CD8-positive, alpha-beta memory T cell (primary cell): ENCODE results near the gene TENM3. TPM values are rescaled to one million over a fixed set of nuclear protein-coding genes. Genes with fewer than 3 reads are reported as not detected.

Experiments
- CTCF ChIA-PET: fragments of 350-600 bp; sonication (Branson Sonifier 250); formaldehyde crosslinking; loops from one replicate; lab custom pipeline; 2021; ENCODE audit warnings: antibody characterized with exemption; lab: Charles Lee
- POLR2A ChIA-PET: fragments of 350-600 bp; sonication (Branson Sonifier 250); formaldehyde crosslinking; loops from one replicate; lab custom pipeline; 2021; ENCODE audit warnings: antibody characterized with exemption; lab: Charles Lee
- DNase-seq, 5 donors: peaks; one replicate each; pipeline versions ENCODE4 v3.0.0 to v3.0.0-alpha.2; 2020 to 2022; ENCODE audit warnings: mixed read lengths in 1 of 5
- H3K27ac ChIP-seq: one replicate; pipeline ENCODE4 v1.7.0; 2013; ENCODE audit warnings: low read depth, mild to moderate bottlenecking, low read length, moderate library complexity
- H3K27me3 ChIP-seq: 2 replicates; pipeline ENCODE4 v1.7.0; 2013; ENCODE audit warnings: low read length, mild to moderate bottlenecking; ENCODE audit not compliant: insufficient read depth, poor library complexity, severe bottlenecking
- H3K36me3 ChIP-seq: 2 replicates; pipeline ENCODE4 v1.7.0; 2013; ENCODE audit warnings: mild to moderate bottlenecking, low read length, moderate library complexity; ENCODE audit not compliant: insufficient read depth
- H3K4me1 ChIP-seq: 2 replicates; pipeline ENCODE4 v1.7.0; 2013; ENCODE audit warnings: mild to moderate bottlenecking, low read length, moderate library complexity; ENCODE audit not compliant: insufficient read depth
- H3K4me3 ChIP-seq: 2 replicates; pipeline ENCODE4 v1.7.0; 2013; ENCODE audit warnings: mild to moderate bottlenecking, low read length
- H3K9me3 ChIP-seq: 2 replicates; pipeline ENCODE4 v1.7.0; 2013; ENCODE audit warnings: mild to moderate bottlenecking, low read length
- H3K27ac Mint-ChIP-seq, 8 donors: one replicate each; pipeline ENCODE4 v1.8.0; 2020 to 2021; ENCODE audit warnings: mixed read lengths in 8 of 8, mild to moderate bottlenecking in 6 of 8, inconsistent platforms in 3 of 8, moderate library complexity in 3 of 8
- H3K27me3 Mint-ChIP-seq, 2 donors: one replicate each; pipeline ENCODE4 v1.8.0; 2020 to 2021; ENCODE audit warnings: mixed read lengths in 2 of 2, mild to moderate bottlenecking in 1 of 2, moderate library complexity in 1 of 2
- H3K36me3 Mint-ChIP-seq, 3 donors: one replicate each; pipeline ENCODE4 v1.8.0; 2020 to 2021; ENCODE audit warnings: mixed read lengths in 3 of 3, inconsistent platforms in 1 of 3, mild to moderate bottlenecking in 1 of 3
- H3K4me1 Mint-ChIP-seq, 3 donors: one replicate each; pipeline ENCODE4 v1.8.0; 2020 to 2021; ENCODE audit warnings: mixed read lengths in 3 of 3, inconsistent platforms in 1 of 3, mild to moderate bottlenecking in 1 of 3
- H3K4me3 Mint-ChIP-seq, 7 donors: one replicate each; pipeline ENCODE4 v1.8.0; 2020 to 2021; ENCODE audit warnings: mixed read lengths in 7 of 7, mild to moderate bottlenecking in 6 of 7, moderate library complexity in 4 of 7, inconsistent platforms in 2 of 7
- H3K9me3 Mint-ChIP-seq, 5 donors: one replicate each; pipeline ENCODE4 v1.8.0; 2020 to 2022; ENCODE audit warnings: mixed read lengths in 5 of 5, mild to moderate bottlenecking in 3 of 5, moderate library complexity in 2 of 5, inconsistent platforms in 1 of 5
- polyA plus RNA-seq: library from polyadenylated mRNA; unstranded; fragments of 300-500 nt; fragmentation: Illumina TruSeq; gene quantifications from one replicate; pipeline ENCODE4 v1.2.3, GENCODE V29; 2021
- total RNA-seq, 2 experiments: library from RNA; stranded (reverse); gene quantifications; one replicate each; pipeline ENCODE4 v1.2.3, GENCODE V29; 2021

TENM3 gene
- total and polyA plus RNA-seq, 3 experiments from 2014 or later: not detected

DNA sequence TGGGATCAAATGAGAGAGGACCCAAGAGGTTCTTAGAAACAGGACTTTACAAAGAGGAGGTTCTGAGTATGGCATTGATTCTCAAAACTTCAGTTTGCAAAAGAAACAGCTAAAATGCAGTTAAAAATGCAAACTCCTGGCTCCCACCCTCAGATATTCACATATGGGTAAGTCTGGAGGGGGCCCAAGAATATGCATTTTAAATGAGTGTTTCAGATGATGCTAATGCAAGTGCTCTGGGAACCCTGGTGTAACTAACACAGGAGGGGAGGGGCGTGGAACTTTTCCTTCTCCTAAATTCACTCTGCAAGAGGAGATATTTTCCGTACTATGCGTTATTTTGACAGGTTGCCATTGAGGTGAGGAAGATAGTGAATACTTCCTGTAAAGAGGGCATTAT lies 168.2 kb downstream of the TENM3 start:
- Histone ChIP-seq H3K4me1 (no peaks in the 10 kb centered on the region), H3K27ac (no peak overlapping the region), H3K4me3 (no peak overlapping the region), H3K27me3 (no peaks in the 10 kb centered on the region), H3K36me3 (no peaks in the 10 kb centered on the region), H3K9me3 (no peaks in the 10 kb centered on the region)
- Mint-ChIP-seq H3K27me3 (no peaks in the 10 kb centered on the region), H3K9me3 (peaks cover 4 to 12% (median 5%) of the 10 kb centered on the region in 5 donors), H3K4me1 (no peaks in the 10 kb centered on the region), H3K27ac (no peak overlapping the region), H3K4me3 (no peak overlapping the region), H3K36me3 (no peaks in the 10 kb centered on the region)
- CTCF ChIA-PET: no interaction called here
- DNase-seq: no peak
- POLR2A ChIA-PET: no interaction called here

DNA sequence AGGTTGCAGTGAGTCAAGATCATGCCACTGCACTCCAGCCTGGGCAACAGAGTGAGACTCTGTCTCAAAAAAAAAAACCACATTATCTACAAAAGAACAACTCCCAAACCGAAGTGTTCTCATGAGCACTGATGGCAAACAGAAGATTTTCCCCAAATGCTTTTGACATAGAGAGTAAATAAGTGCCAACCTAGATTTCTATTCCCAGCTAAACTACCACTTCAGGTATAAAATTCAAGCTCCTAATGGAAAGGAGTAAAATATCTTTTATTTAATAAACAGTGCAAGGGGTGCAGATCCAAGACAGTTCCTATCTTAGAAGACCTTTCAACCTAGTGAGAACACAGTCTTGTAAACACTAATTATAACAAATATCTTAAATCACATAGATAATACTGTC lies 170.3 kb downstream of the TENM3 start:
- no peak for DNase-seq
- H3K4me1 Mint-ChIP-seq: no peaks in the 10 kb centered on the region
- H3K9me3 Mint-ChIP-seq: peaks cover 5 to 12% (median 9%) of the 10 kb centered on the region in 5 donors
- H3K27me3 Mint-ChIP-seq: no peaks in the 10 kb centered on the region
- Histone ChIP-seq H3K27ac (no peak overlapping the region), H3K9me3 (no peaks in the 10 kb centered on the region), H3K4me3 (no peak overlapping the region), H3K4me1 (no peaks in the 10 kb centered on the region), H3K36me3 (no peaks in the 10 kb centered on the region), H3K27me3 (no peaks in the 10 kb centered on the region)
- no peak overlapping the region for H3K27ac Mint-ChIP-seq
- ChIA-PET POLR2A (no interaction called here), CTCF (no interaction called here)
- no peak overlapping the region for H3K4me3 Mint-ChIP-seq
- no peaks in the 10 kb centered on the region for H3K36me3 Mint-ChIP-seq

GRCh38 chr4:182415116-182415515 lies 171.9 kb downstream of the TENM3 start:
- H3K4me3 Mint-ChIP-seq: no peak overlapping the region

GRCh38 chr4:182416067-182416466 lies 172.9 kb downstream of the TENM3 start:
- H3K27me3 ChIP-seq: no peaks in the 10 kb centered on the region
- Mint-ChIP-seq H3K4me1 (no peaks in the 10 kb centered on the region), H3K9me3 (peaks cover 5 to 16% (median 11%) of the 10 kb centered on the region in 5 donors), H3K4me3 (no peak overlapping the region), H3K36me3 (no peaks in the 10 kb centered on the region), H3K27me3 (no peaks in the 10 kb centered on the region), H3K27ac (no peak overlapping the region)
- no peak for DNase-seq
- CTCF ChIA-PET: no interaction called here
- no peaks in the 10 kb centered on the region for H3K36me3 ChIP-seq
- H3K4me1 ChIP-seq: no peaks in the 10 kb centered on the region
- no peaks in the 10 kb centered on the region for H3K9me3 ChIP-seq
- POLR2A ChIA-PET: no interaction called here
- no peak overlapping the region for H3K4me3 ChIP-seq
- no peak overlapping the region for H3K27ac ChIP-seq

More at GRCh38 chr4:182415116-182415515, 171.9 kb downstream of the TENM3 start:
- DNase-seq: no peak
- Histone ChIP-seq H3K27ac (no peak overlapping the region), H3K36me3 (no peaks in the 10 kb centered on the region), H3K4me1 (no peaks in the 10 kb centered on the region), H3K9me3 (no peaks in the 10 kb centered on the region), H3K4me3 (no peak overlapping the region), H3K27me3 (no peaks in the 10 kb centered on the region)
- Mint-ChIP-seq H3K36me3 (no peaks in the 10 kb centered on the region), H3K27ac (no peak overlapping the region), H3K4me1 (no peaks in the 10 kb centered on the region), H3K9me3 (peaks cover 5 to 14% (median 10%) of the 10 kb centered on the region in 5 donors), H3K27me3 (no peaks in the 10 kb centered on the region)
- ChIA-PET POLR2A (no interaction called here), CTCF (no interaction called here)

DNA sequence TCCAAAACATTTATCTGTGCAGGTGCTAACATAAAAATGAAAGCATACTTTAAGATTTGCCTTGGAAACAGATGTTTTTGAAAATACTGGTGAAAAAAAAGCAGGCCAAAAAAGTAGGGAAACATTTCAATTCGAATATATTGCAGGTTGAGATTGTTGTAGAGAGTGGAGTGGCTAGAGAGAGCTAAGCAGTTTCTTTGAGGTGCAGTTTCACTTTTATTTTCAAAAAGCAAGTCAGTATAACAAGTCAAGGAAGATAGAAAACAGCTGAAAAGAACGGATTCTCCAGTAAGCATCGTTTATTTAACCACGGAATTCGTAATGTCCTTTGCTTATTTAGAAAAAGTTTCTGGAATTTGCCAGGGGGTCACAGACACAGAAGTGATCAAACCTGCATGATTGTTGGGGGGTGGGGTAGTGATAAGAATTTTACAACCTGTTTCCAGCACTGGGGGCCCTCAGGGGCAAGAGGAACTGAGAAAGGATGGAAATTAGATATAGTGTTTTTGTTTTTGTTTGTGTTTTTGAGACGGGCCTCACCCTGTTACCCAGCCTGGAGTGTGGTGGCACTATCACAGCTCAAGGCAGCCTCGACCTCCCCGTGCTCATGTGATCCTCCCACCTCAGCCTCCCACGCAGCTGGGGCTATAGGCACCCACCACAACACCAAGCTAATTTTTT lies 175.0 kb downstream of the TENM3 start:
- H3K4me3 Mint-ChIP-seq: no peak overlapping the region
- no peak overlapping the region for H3K27ac ChIP-seq
- no peak overlapping the region for H3K27ac Mint-ChIP-seq
- H3K27me3 Mint-ChIP-seq: no peaks in the 10 kb centered on the region
- no peaks in the 10 kb centered on the region for H3K4me1 ChIP-seq
- no peaks in the 10 kb centered on the region for H3K9me3 ChIP-seq
- H3K4me3 ChIP-seq: no peak overlapping the region
- peaks cover 0 to 16% (median 4%) of the 10 kb centered on the region in 5 donors for H3K9me3 Mint-ChIP-seq
- H3K36me3 Mint-ChIP-seq: no peaks in the 10 kb centered on the region
- CTCF ChIA-PET: no interaction called here
- H3K36me3 ChIP-seq: no peaks in the 10 kb centered on the region
- H3K27me3 ChIP-seq: no peaks in the 10 kb centered on the region
- POLR2A ChIA-PET: no interaction called here
- no peak for DNase-seq
- H3K4me1 Mint-ChIP-seq: no peaks in the 10 kb centered on the region

- Histone ChIP-seq H3K4me1 (no peaks in the 10 kb centered on the region), H3K36me3 (no peaks in the 10 kb centered on the region), H3K9me3 (no peaks in the 10 kb centered on the region), H3K4me3 (no peak overlapping the region), H3K27me3 (no peaks in the 10 kb centered on the region), H3K27ac (no peak overlapping the region)
- ChIA-PET CTCF (no interaction called here), POLR2A (no interaction called here)
- H3K27ac Mint-ChIP-seq: no peak overlapping the region
- H3K36me3 Mint-ChIP-seq: no peaks in the 10 kb centered on the region
- peaks cover 0 to 7% (median 4%) of the 10 kb centered on the region in 5 donors for H3K9me3 Mint-ChIP-seq
- no peak overlapping the region for H3K4me3 Mint-ChIP-seq
- no peaks in the 10 kb centered on the region for H3K4me1 Mint-ChIP-seq
- DNase-seq: no peak
- no peaks in the 10 kb centered on the region for H3K27me3 Mint-ChIP-seq
Measured at GRCh38 chr4:182420189-182420588, 177.0 kb downstream of the TENM3 start.

GRCh38 chr4:182421753-182422152 lies 178.6 kb downstream of the TENM3 start:
- no peaks in the 10 kb centered on the region for H3K4me1 ChIP-seq

DNA sequence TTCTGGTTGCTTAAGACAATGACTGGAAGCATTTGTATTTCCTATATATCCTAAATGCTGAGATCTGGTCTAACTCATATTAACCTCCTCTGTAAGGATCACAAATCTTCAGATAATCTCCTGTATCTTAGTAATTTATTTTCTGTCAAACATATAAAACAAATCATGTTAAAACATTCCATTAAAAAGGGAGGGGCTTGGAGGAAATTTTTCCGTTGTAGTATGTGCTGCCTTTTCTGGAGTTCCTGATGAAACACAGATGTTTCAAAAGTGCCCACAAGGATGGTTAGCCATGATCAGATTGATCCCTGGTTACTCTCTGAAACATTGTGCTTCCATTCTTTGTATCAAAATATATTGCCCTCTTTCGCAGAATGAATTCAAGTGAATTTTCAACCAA lies 182.1 kb downstream of the TENM3 start:
- Mint-ChIP-seq H3K27me3 (peaks cover 0 to 4% of the 10 kb centered on the region in 2 donors), H3K4me1 (no peaks in the 10 kb centered on the region), H3K9me3 (peaks cover 0 to 4% (median 2%) of the 10 kb centered on the region in 5 donors), H3K27ac (no peak overlapping the region), H3K36me3 (no peaks in the 10 kb centered on the region), H3K4me3 (no peak overlapping the region)
- H3K27ac ChIP-seq: no peak overlapping the region
- POLR2A ChIA-PET: no interaction called here
- no peak overlapping the region for H3K4me3 ChIP-seq
- CTCF ChIA-PET: no interaction called here
- H3K27me3 ChIP-seq: no peaks in the 10 kb centered on the region
- no peaks in the 10 kb centered on the region for H3K36me3 ChIP-seq
- DNase-seq: no peak
- H3K9me3 ChIP-seq: no peaks in the 10 kb centered on the region
- no peaks in the 10 kb centered on the region for H3K4me1 ChIP-seq

More at GRCh38 chr4:182421753-182422152, 178.6 kb downstream of the TENM3 start:
- Mint-ChIP-seq H3K4me1 (no peaks in the 10 kb centered on the region), H3K4me3 (no peak overlapping the region), H3K9me3 (peaks cover 0 to 7% (median 4%) of the 10 kb centered on the region in 5 donors), H3K36me3 (no peaks in the 10 kb centered on the region), H3K27ac (no peak overlapping the region), H3K27me3 (no peaks in the 10 kb centered on the region)
- ChIA-PET CTCF (no interaction called here), POLR2A (no interaction called here)
- H3K36me3 ChIP-seq: no peaks in the 10 kb centered on the region
- no peak overlapping the region for H3K27ac ChIP-seq
- no peak overlapping the region for H3K4me3 ChIP-seq
- no peaks in the 10 kb centered on the region for H3K9me3 ChIP-seq
- DNase-seq: no peak
- no peaks in the 10 kb centered on the region for H3K27me3 ChIP-seq
